IMR-90 (cell line): ENCODE results near the gene AANAT. TPM values are rescaled to one million over a fixed set of nuclear protein-coding genes. Genes with fewer than 3 reads are reported as not detected.

ENCODE experiments used
- ATAC-seq: fragments of 200-7000 bp; cut with Tn5 transposase; 2 replicates; pipeline ENCODE4 v1.9.1; 2020; ENCODE audit warnings: low read depth, mild to moderate bottlenecking, moderate library complexity
- BruUV-seq: library from RNA; stranded (reverse); fragments of 400-500 nt; replicated peaks from 2 replicates; lab custom pipeline; 2021; lab: Mats Ljungman, UMichigan
- CTCF ChIA-PET: fragments of 300-600 bp; formaldehyde crosslinking; extraction: SDS; loops from one replicate; lab custom pipeline; 2021; ENCODE audit warnings: antibody characterized with exemption; lab: Yijun Ruan, JAX
- POLR2A ChIA-PET: fragments of 300-600 bp; sonication (Branson Sonifier 250); formaldehyde crosslinking; loops from one replicate; lab custom pipeline; 2022; ENCODE audit warnings: antibody characterized with exemption; ENCODE audit not compliant: unreplicated experiment; lab: Charles Lee
- DNase-seq: peaks from one replicate; pipeline ENCODE4 v3.0.0; 2013
- H2AFZ ChIP-seq: replicated peaks from 2 replicates; pipeline ENCODE3; 2013; ENCODE audit warnings: low read length, mild to moderate bottlenecking; ENCODE audit not compliant: poor library complexity
- H2AK5ac ChIP-seq: 2 replicates; pipeline ENCODE4 v1.6.1; 2013; ENCODE audit warnings: low read depth, low read length, inconsistent platforms
- H2AK9ac ChIP-seq: replicated peaks from 2 replicates; pipeline ENCODE3; 2013; ENCODE audit warnings: mild to moderate bottlenecking, low read depth, low read length, moderate library complexity; ENCODE audit not compliant: poor library complexity
- H2BK120ac ChIP-seq: 2 replicates; pipeline ENCODE4 v1.6.1; 2013; ENCODE audit warnings: low read depth, low read length, inconsistent platforms
- H2BK15ac ChIP-seq: 3 replicates; pipeline ENCODE4 v1.6.1; 2013; ENCODE audit warnings: low read depth, low read length, inconsistent platforms
- H2BK20ac ChIP-seq: 2 replicates; pipeline ENCODE4 v1.6.1; 2013; ENCODE audit warnings: low read depth, mild to moderate bottlenecking, inconsistent platforms, low read length, moderate library complexity
- H2BK5ac ChIP-seq: 2 replicates; pipeline ENCODE4 v1.6.1; 2013; ENCODE audit warnings: mild to moderate bottlenecking, low read depth, low read length, inconsistent platforms; ENCODE audit not compliant: poor library complexity, severe bottlenecking
- H3K14ac ChIP-seq: replicated peaks from 2 replicates; pipeline ENCODE4 v1.6.1; 2013; ENCODE audit warnings: low read depth, low read length, inconsistent platforms
- H3K18ac ChIP-seq: 2 replicates; pipeline ENCODE4 v1.6.1; 2013; ENCODE audit warnings: low read depth, low read length, control low read depth
- H3K23ac ChIP-seq: 2 replicates; pipeline ENCODE4 v1.6.1; 2013; ENCODE audit warnings: low read depth, low read length, inconsistent platforms
- H3K27ac ChIP-seq: 2 replicates; pipeline ENCODE4 v1.5.1; 2013; ENCODE audit warnings: mild to moderate bottlenecking, control low read depth, low read length; ENCODE audit not compliant: insufficient read depth
- H3K27me3 ChIP-seq: 2 replicates; pipeline ENCODE4 v1.6.1; 2013; ENCODE audit warnings: low read length; ENCODE audit not compliant: control insufficient read depth, insufficient read depth
- H3K36me3 ChIP-seq: 2 replicates; pipeline ENCODE4 v1.6.1; 2013; ENCODE audit warnings: low read length, mixed read lengths; ENCODE audit not compliant: control insufficient read depth, insufficient read depth
- H3K4ac ChIP-seq: 2 replicates; pipeline ENCODE4 v1.6.1; 2013; ENCODE audit warnings: low read depth, low read length, inconsistent platforms
- H3K4me1 ChIP-seq: 2 replicates; pipeline ENCODE4 v1.6.1; 2013; ENCODE audit warnings: low read length, mixed read lengths; ENCODE audit not compliant: control insufficient read depth, insufficient read depth
- H3K4me2 ChIP-seq: 2 replicates; pipeline ENCODE4 v1.6.1; 2013; ENCODE audit warnings: low read depth, mild to moderate bottlenecking, control low read depth, low read length, moderate library complexity
- H3K4me3 ChIP-seq: 2 replicates; pipeline ENCODE4 v1.5.1; 2013; ENCODE audit warnings: low read depth, mild to moderate bottlenecking, control low read depth, low read length, moderate library complexity; ENCODE audit not compliant: insufficient read depth
- H3K56ac ChIP-seq: 2 replicates; pipeline ENCODE4 v1.6.1; 2013; ENCODE audit warnings: low read length, inconsistent platforms; ENCODE audit not compliant: insufficient read depth; ENCODE audit errors: extremely low read depth
- H3K79me1 ChIP-seq, 2 experiments: 2 replicates each; pipeline ENCODE4 v1.6.1; 2013; ENCODE audit warnings: low read length in 2 of 2, inconsistent platforms in 1 of 2, low read depth in 1 of 2
- H3K9ac ChIP-seq: 2 replicates; pipeline ENCODE4 v1.6.1; 2013; ENCODE audit warnings: low read depth, low read length, control low read depth
- H3K9me1 ChIP-seq: 2 replicates; pipeline ENCODE4 v1.6.1; 2013; ENCODE audit warnings: low read length, inconsistent platforms; ENCODE audit not compliant: insufficient read depth
- H3K9me3 ChIP-seq: 2 replicates; pipeline ENCODE4 v1.6.1; 2013; ENCODE audit warnings: low read length; ENCODE audit not compliant: control insufficient read depth, insufficient read depth
- H4K20me1 ChIP-seq: 2 replicates; pipeline ENCODE4 v1.6.1; 2013; ENCODE audit warnings: low read length, inconsistent platforms; ENCODE audit not compliant: insufficient read depth
- H4K5ac ChIP-seq: 2 replicates; pipeline ENCODE4 v1.6.1; 2013; ENCODE audit warnings: mild to moderate bottlenecking, low read depth, low read length, control low read depth
- H4K8ac ChIP-seq, 2 experiments: 2 replicates each; pipeline ENCODE4 v1.6.1; 2013; ENCODE audit warnings: low read depth in 2 of 2, low read length in 2 of 2, control low read depth in 1 of 2, inconsistent platforms in 1 of 2
- H4K91ac ChIP-seq: 2 replicates; pipeline ENCODE4 v1.6.1; 2013; ENCODE audit warnings: low read depth, low read length, inconsistent platforms; ENCODE audit not compliant: insufficient read depth
- FOS ChIP-seq: fragments of 150-350 bp; IDR thresholded peaks from 2 replicates; pipeline ENCODE4 v1.6.1; 2016; ENCODE audit warnings: low read depth, low read length
- NFE2L2 ChIP-seq: fragments of 150-350 bp; IDR thresholded peaks from 2 replicates; pipeline ENCODE4 v1.6.1; 2016; ENCODE audit warnings: low read depth, mild to moderate bottlenecking, low read length
- POLR2A ChIP-seq: IDR thresholded peaks from 2 replicates; pipeline ENCODE4 v1.6.1; 2012; ENCODE audit warnings: mild to moderate bottlenecking, low read depth, low read length
- RFX5 ChIP-seq: IDR thresholded peaks from 2 replicates; pipeline ENCODE4 v1.8.0; 2012; ENCODE audit warnings: low read depth, mild to moderate bottlenecking, low read length, moderate library complexity
- USF2 ChIP-seq: fragments of 150-350 bp; IDR thresholded peaks from 2 replicates; pipeline ENCODE4 v1.6.1; 2017; ENCODE audit warnings: mild to moderate bottlenecking, antibody characterized with exemption, low read length, low read depth
- WGBS, 2 experiments: methylation state at CpG; one replicate each; pipeline versions ENCODE4 v1.1.5 to v1.1.7; 2013; ENCODE audit warnings: missing lambda C conversion rate in 2 of 2; ENCODE audit not compliant: insufficient read length in 1 of 2; ENCODE audit errors: extremely low coverage in 2 of 2; 5-methylcytosine and 5-hydroxymethylcytosine counted together
- dilution Hi-C: fragments of 300-500 bp; cut with HindIII; formaldehyde crosslinking; loops from one replicate; pipeline ENCODE4 v1.14.3; 2018; ENCODE audit warnings: low sequenced_read_pairs; ENCODE audit not compliant: unreplicated experiment
- in situ Hi-C: fragments of 300-500 bp; cut with MboI; formaldehyde crosslinking; loops from 3 replicates; pipeline ENCODE4 v1.14.3; 2019; ENCODE audit warnings: low sequenced_read_pairs, inconsistent platforms, mixed read lengths
- intact Hi-C: fragments of 100-400 bp; cut with micrococcal nuclease; formaldehyde crosslinking; loops from 2 replicates; pipeline ENCODE4 v1.10.0; 2022
- polyA plus RNA-seq, 3 experiments: library from polyadenylated mRNA; depleted of rRNA; stranded (reverse); fragments of >200 nt; gene quantifications; 2 replicates each; pipeline ENCODE4 v1.2.3, GENCODE V29; 2012; ENCODE audit warnings: low replicate concordance in 1 of 3
- total RNA-seq: library from RNA; depleted of rRNA; stranded (reverse); fragments of >200 nt; gene quantifications from 2 replicates; pipeline ENCODE4 v1.2.3, GENCODE V29; 2012

The AANAT gene
- total and polyA plus RNA-seq, 2 of the 4 experiments (the other 2 are of a cell fraction): 0.21 TPM; not detected in 1

GRCh38 chr17:76422406-76422805 lies 45.0 kb upstream of the AANAT start:
- dilution Hi-C loops: no loop called here
- H3K4me1 ChIP-seq: peaks cover 8% of the 10 kb centered on the region

More at GRCh38 chr17:76422406-76422805, 45.0 kb upstream of the AANAT start:
- Histone ChIP-seq H3K14ac (no peak overlapping the region), H4K5ac (no peak overlapping the region), H3K23ac (no peak overlapping the region; the same call in 1 of the 2 replicates), H3K9me1 (peaks cover 28% of the 10 kb centered on the region), H3K4ac (no peak overlapping the region), H3K9me3 (no peaks in the 10 kb centered on the region), H2AK5ac (no peak overlapping the region; the same call in 1 of the 2 replicates), H2BK5ac (no peak overlapping the region), H3K4me3 (no peak overlapping the region), H3K27me3 (no peaks in the 10 kb centered on the region), H4K91ac (no peak overlapping the region), H3K9ac (no peak overlapping the region), H2BK15ac (no peak overlapping the region), H3K4me2 (no peak overlapping the region), H3K36me3 (peaks cover 9% of the 10 kb centered on the region; the same call in 1 of the 2 replicates), H4K8ac (no peak overlapping the region), H2AFZ (no peak overlapping the region), H2BK120ac (no peak overlapping the region), H3K56ac (no peak overlapping the region), H4K20me1 (peaks cover 70% of the 10 kb centered on the region), H3K79me1 (peaks cover 40 to 79% of the 10 kb centered on the region in 2 experiments), H2AK9ac (no peak overlapping the region), H3K18ac (no peak overlapping the region), H3K27ac (no peak overlapping the region), H2BK20ac (no peak overlapping the region)
- ATAC-seq: no peak
- POLR2A ChIA-PET: no interaction called here
- no peak for DNase-seq
- intact Hi-C loops: no loop called here
- no peak for TF ChIP-seq NFE2L2
- no peak for TF ChIP-seq RFX5
- TF ChIP-seq USF2: no peak
- no peak for TF ChIP-seq FOS
- TF ChIP-seq POLR2A: no peak
- no TSS peak for BruUV-seq
- in situ Hi-C loops: no loop called here
- CTCF ChIA-PET: no interaction called here
- WGBS, 2 experiments: 92% methylated on average over 3 of the region's 8 CpGs; no CpG with 5 or more reads in 1 of the 2 experiments
